K562 (cell line): ENCODE data around the gene PACSIN2. TPM values are rescaled to one million over a fixed set of nuclear protein-coding genes. Genes with fewer than 3 reads are reported as not detected.

Source experiments
- ELF4 ChIP-seq: fragments of 450-650 bp; formaldehyde crosslinking; IDR thresholded peaks from 2 replicates; pipeline ENCODE4 v1.4.0; 2022; ENCODE audit warnings: missing genetic modification characterization
- FUS ChIP-seq: fragments of 200-400 bp; formaldehyde crosslinking; optimal IDR thresholded peaks from 2 replicates; pipeline ENCODE3; 2017; ENCODE audit warnings: low read depth, low read length
- GMEB1 ChIP-seq: fragments of 250-450 bp; sonication (Bioruptor Pico); IDR thresholded peaks from 2 replicates; pipeline ENCODE4 v1.4.0; 2020; ENCODE audit warnings: mild to moderate bottlenecking
- HOXB6 ChIP-seq: fragments of 250-450 bp; sonication (Bioruptor Pico); IDR thresholded peaks from 2 replicates; pipeline ENCODE4 v1.5.1; 2022; ENCODE audit warnings: mild to moderate bottlenecking, borderline replicate concordance
- MYBL2 ChIP-seq, 2 experiments: fragments of 450-650 bp in 1 of 2; sonication (generic) in 1 of 2; formaldehyde crosslinking in 1 of 2; IDR thresholded peaks; 2 replicates each; pipeline versions ENCODE4 v1.6.1 to v1.8.1; 2017 to 2022; ENCODE audit warnings: borderline replicate concordance in 1 of 2, inconsistent platforms in 1 of 2, low read depth in 1 of 2, mild to moderate bottlenecking in 1 of 2, missing genetic modification reagents in 1 of 2, moderate library complexity in 1 of 2
- NR4A1 ChIP-seq, 2 experiments: fragments of 250-450 bp in 1 of 2; fragments of 450-650 bp in 1 of 2; sonication (Bioruptor Pico) in 1 of 2; IDR thresholded peaks; 2 replicates each; pipeline versions ENCODE4 v1.4.0 to v1.6.1; 2016 to 2020; ENCODE audit warnings: mild to moderate bottlenecking in 2 of 2, missing compliant biosample characterization in 1 of 2, missing genetic modification characterization in 1 of 2, moderate library complexity in 1 of 2
- RBM39 ChIP-seq: fragments of 200-400 bp; formaldehyde crosslinking; optimal IDR thresholded peaks from 2 replicates; pipeline ENCODE3; 2018; ENCODE audit warnings: low read depth, low read length
- ZNF668 ChIP-seq: fragments of 250-450 bp; sonication (Bioruptor Pico); IDR thresholded peaks from 2 replicates; pipeline ENCODE4 v1.8.0; 2022; ENCODE audit warnings: mild to moderate bottlenecking, inconsistent platforms
- ZNF696 ChIP-seq: fragments of 250-450 bp; sonication (Bioruptor Pico); conservative IDR thresholded peaks from 2 replicates; pipeline ENCODE4 v1.4.0; 2020; ENCODE audit warnings: mild to moderate bottlenecking, moderate library complexity
- polyA plus RNA-seq, 8 experiments: library from polyadenylated mRNA; depleted of rRNA in 4 of 8; stranded (reverse) in 5 of 8; unstranded in 3 of 8; fragments of >200 nt; fragmentation: Nextera tagmentation in 2 of 8; fragmentation: Illumina TruSeq in 1 of 8; extraction: Ambion mirVana in 2 of 8; extraction: Trizol in 1 of 8; gene quantifications; 2 replicates each; pipeline versions ENCODE4 v1.2.1 to v1.2.3, GENCODE V29; 2011 to 2014; ENCODE audit warnings: inconsistent platforms in 1 of 8, missing spikeins in 1 of 8
- total RNA-seq, 7 experiments: library from RNA; depleted of rRNA in 6 of 7; stranded (reverse); fragments of >200 nt in 6 of 7; fragmentation: Illumina TruSeq in 2 of 7; extraction: Trizol in 2 of 7; gene quantifications; 2 replicates each; pipeline versions ENCODE4 v1.2.1 to v1.2.3, GENCODE V29; 2011 to 2021; ENCODE audit warnings: low replicate concordance in 1 of 7
- TF ChIP-seq, protein P1 (sequence below): IDR thresholded peaks from 2 replicates; pipeline ENCODE4 v1.6.1; 2011; ENCODE audit not compliant: insufficient read length; ENCODE audit errors: extremely low read depth

Gene PACSIN2
- total and polyA plus RNA-seq, 9 of the 15 experiments (the other 6 are each of a cell fraction or from before 2014, with no cell fraction given), result 0.45 to 45.1 (median 23.9) TPM

DNA sequence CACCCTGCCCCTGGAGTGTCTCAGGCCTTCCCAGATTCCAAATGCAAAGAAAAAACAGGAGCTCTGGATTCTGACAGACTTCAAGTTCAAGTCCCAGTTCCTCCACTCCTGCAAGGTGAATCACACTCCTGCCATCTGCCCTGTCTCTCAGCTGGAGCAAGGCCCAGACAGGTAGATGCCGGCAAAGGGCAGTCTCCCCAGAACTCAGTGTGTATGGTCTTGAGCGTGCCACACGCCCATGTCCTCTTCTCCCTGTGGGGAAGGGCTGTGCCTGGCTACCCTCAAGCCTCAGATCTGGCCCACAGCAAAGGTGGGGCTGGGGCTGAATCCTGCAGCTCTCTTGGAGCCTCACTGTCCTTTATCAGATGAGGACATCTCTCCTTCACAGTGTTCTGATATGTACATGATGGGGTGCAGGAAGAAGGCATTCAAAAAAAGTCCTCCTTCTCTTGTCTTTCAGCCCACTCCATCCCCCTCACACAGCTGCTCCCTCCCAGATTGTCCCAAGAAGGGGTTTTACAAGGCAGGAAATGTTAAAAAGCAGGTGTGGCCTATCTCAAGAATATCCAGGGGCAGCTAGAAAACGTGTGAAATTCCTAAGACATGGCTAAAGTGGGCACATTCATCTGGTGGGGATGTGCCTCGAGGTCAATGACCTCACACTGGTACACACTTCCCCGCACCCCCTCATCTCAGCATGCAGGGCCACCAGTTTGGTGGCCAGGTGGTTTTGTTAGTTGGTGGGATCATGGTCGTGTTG, 130.2 kb downstream of the PACSIN2 start (continued):
- TF ChIP-seq GMEB1 (CRISPR knock-in tag) (no peak), ELF4 (CRISPR knock-in tag) (no peak), FUS (no peak), HOXB6 (no peak), ZNF696 (CRISPR knock-in tag) (no peak), RBM39 (no peak), ZNF668 (CRISPR knock-in tag) (no peak), MYBL2 (IDR thresholded peaks at IDR 0.05; ENCODE audit: low read depth) (no peak), MYBL2 (CRISPR knock-in tag; IDR thresholded peaks at IDR 0.05; ENCODE audit: borderline replicate concordance) (no peak), NR4A1 (CRISPR knock-in tag; IDR thresholded peaks at IDR 0.05) (no peak), NR4A1 (tag; IDR thresholded peaks at IDR 0.05) (no peak)
- TF ChIP-seq, protein P1, sequence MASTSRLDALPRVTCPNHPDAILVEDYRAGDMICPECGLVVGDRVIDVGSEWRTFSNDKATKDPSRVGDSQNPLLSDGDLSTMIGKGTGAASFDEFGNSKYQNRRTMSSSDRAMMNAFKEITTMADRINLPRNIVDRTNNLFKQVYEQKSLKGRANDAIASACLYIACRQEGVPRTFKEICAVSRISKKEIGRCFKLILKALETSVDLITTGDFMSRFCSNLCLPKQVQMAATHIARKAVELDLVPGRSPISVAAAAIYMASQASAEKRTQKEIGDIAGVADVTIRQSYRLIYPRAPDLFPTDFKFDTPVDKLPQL, result no peak
